Measurements from ENCODE around the gene MAVS.

DNA sequence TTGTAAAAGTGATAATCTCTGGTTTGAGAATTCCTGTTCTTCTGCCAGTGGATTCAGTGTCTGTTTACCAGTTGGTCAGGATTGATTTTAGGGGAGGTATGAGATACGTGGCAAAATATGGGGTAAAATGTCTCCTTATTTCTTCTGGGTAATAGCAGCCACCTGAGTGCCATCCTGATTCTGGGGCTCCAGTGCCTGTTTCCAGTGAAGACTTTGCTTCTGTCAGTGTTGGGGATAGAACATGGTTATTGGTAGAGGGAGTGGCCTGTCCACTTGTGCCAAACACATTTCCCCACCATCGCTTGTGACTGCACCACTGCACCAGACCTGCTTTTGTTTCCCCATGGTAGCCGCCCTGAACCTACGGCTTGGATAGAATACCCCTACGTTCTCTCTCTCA is 58.2 kb downstream of the MAVS start:
- TF ChIP-seq, protein P1, sequence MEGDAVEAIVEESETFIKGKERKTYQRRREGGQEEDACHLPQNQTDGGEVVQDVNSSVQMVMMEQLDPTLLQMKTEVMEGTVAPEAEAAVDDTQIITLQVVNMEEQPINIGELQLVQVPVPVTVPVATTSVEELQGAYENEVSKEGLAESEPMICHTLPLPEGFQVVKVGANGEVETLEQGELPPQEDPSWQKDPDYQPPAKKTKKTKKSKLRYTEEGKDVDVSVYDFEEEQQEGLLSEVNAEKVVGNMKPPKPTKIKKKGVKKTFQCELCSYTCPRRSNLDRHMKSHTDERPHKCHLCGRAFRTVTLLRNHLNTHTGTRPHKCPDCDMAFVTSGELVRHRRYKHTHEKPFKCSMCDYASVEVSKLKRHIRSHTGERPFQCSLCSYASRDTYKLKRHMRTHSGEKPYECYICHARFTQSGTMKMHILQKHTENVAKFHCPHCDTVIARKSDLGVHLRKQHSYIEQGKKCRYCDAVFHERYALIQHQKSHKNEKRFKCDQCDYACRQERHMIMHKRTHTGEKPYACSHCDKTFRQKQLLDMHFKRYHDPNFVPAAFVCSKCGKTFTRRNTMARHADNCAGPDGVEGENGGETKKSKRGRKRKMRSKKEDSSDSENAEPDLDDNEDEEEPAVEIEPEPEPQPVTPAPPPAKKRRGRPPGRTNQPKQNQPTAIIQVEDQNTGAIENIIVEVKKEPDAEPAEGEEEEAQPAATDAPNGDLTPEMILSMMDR (conservative IDR thresholded peaks at IDR 0.05 in 1 of 2, IDR thresholded peaks at IDR 0.05 in 1 of 2; ENCODE audit: low read depth in 1 of 2, low read length in 2 of 2) = no peak
- no peak for TF ChIP-seq EZH2 (IDR thresholded peaks at IDR 0.05; ENCODE audit: low read length, missing control alignments)

Data from fibroblast of lung (primary cell).